GM18868 (cell line): ENCODE measurements around the gene MRPL34.
"Not testable (repeated sequence)": the region's sequence is repeated elsewhere in the genome, so short reads cannot be mapped to it uniquely, and the experiment has no call there.

ENCODE experiments used
- ATAC-seq: cut with Tn5 transposase; IDR thresholded peaks from one replicate; pipeline ENCODE4 v1.9.1; 2021; ENCODE audit warnings: mild to moderate bottlenecking, moderate library complexity; ENCODE audit not compliant: unreplicated experiment

Gene MRPL34

GRCh38 chr19:17305517-17306284 lies at the start of gene MRPL34:
Gene MRPL34, plus strand, starts transcription at chr19:17305872. Its CDS starts 21 bp downstream, at chr19:17305893.
- peak; percentile 64 for ATAC-seq

- no peak for ATAC-seq
These were observed 49.5 kb upstream of the MRPL34 start for GRCh38 chr19:17256130-17256529.

- ATAC-seq, result no peak
These were observed 46.4 kb upstream of the MRPL34 start for GRCh38 chr19:17259118-17259780.

- no peak for ATAC-seq
These were observed 45.7 kb upstream of the MRPL34 start for GRCh38 chr19:17259934-17260333.

- ATAC-seq, result peak; percentile 66
These were observed 44.8 kb upstream of the MRPL34 start for GRCh38 chr19:17260842-17261325.

GRCh38 chr19:17262557-17262956 lies 43.1 kb upstream of the MRPL34 start:
- ATAC-seq, result no peak

- ATAC-seq, result no peak
These were observed 41.7 kb upstream of the MRPL34 start for GRCh38 chr19:17263712-17264640.

GRCh38 chr19:17264641-17264979 lies 41.1 kb upstream of the MRPL34 start, which contains the start of gene USHBP1:
Gene USHBP1, minus strand, starts transcription at chr19:17264745. Its CDS starts 446 bp downstream, at chr19:17264299.
- ATAC-seq, result no peak

- no peak for ATAC-seq
These were observed 39.6 kb upstream of the MRPL34 start for GRCh38 chr19:17266026-17266425.

GRCh38 chr19:17266589-17266974 lies 39.1 kb upstream of the MRPL34 start:
- ATAC-seq, result no peak

GRCh38 chr19:17266975-17267788 lies 38.5 kb upstream of the MRPL34 start, which contains the start of gene BABAM1:
Gene BABAM1, plus strand, starts transcription at chr19:17267443. Its CDS starts 1,364 bp downstream, at chr19:17268807.
- ATAC-seq, result peak; percentile 88

- ATAC-seq, result no peak
These were observed 36.9 kb upstream of the MRPL34 start for GRCh38 chr19:17268754-17269153.

GRCh38 chr19:17274892-17275291 lies 30.8 kb upstream of the MRPL34 start:
- not testable (repeated sequence) for ATAC-seq

- no peak for ATAC-seq
These were observed 30.1 kb upstream of the MRPL34 start for GRCh38 chr19:17275441-17276175.

- ATAC-seq, result no peak
These were observed 26.2 kb upstream of the MRPL34 start for GRCh38 chr19:17279436-17279835.

GRCh38 chr19:17281391-17282304 lies 24.0 kb upstream of the MRPL34 start, which contains the start of gene ANKLE1:
Gene ANKLE1, plus strand, starts transcription at chr19:17281901. Its CDS starts 20 bp downstream, at chr19:17281921.
- no peak for ATAC-seq

GRCh38 chr19:17282488-17283125 lies 23.1 kb upstream of the MRPL34 start:
- ATAC-seq, result no peak

- ATAC-seq, result no peak
These were observed 22.1 kb upstream of the MRPL34 start for GRCh38 chr19:17283504-17283996.
